Panc1 (cell line): ENCODE data around the gene DSCAML1.

Source experiments
- CTCF ChIP-seq: fragments of 450-650 bp; IDR thresholded peaks from 2 replicates; pipeline ENCODE4 v1.5.1; 2017; ENCODE audit warnings: mild to moderate bottlenecking
- POLR2AphosphoS5 ChIP-seq: IDR thresholded peaks from 2 replicates; pipeline ENCODE4 v1.6.1; 2012; ENCODE audit warnings: mild to moderate bottlenecking, low read depth, low read length, moderate library complexity
- REST ChIP-seq, 2 experiments: IDR thresholded peaks; 2 replicates each; pipeline ENCODE4 v1.6.1; 2011 to 2012; ENCODE audit warnings: low read depth in 2 of 2, control low read depth in 1 of 2, low read length in 1 of 2, mild to moderate bottlenecking in 1 of 2, moderate library complexity in 1 of 2; ENCODE audit not compliant: insufficient read depth in 1 of 2
- SIN3A ChIP-seq: IDR thresholded peaks from 2 replicates; pipeline ENCODE4 v1.6.1; 2012; ENCODE audit warnings: low read depth, mild to moderate bottlenecking, low read length, moderate library complexity, borderline replicate concordance; ENCODE audit not compliant: insufficient read depth
- TCF7L2 ChIP-seq: IDR thresholded peaks from 2 replicates; pipeline ENCODE4 v1.6.1; 2011; ENCODE audit warnings: mild to moderate bottlenecking, low read depth, low read length, inconsistent platforms

- TF ChIP-seq CTCF (no peak), POLR2AphosphoS5 (no peak), TCF7L2 (no peak), SIN3A (no peak), REST (IDR thresholded peaks at IDR 0.05; ENCODE audit: insufficient read depth in 1 of 2, low read depth in 2 of 2, low read length in 1 of 2) (no peak)
Observed at GRCh38 chr11:117415358-117415896, 381.6 kb downstream of the DSCAML1 start.
